ENCODE measurements around the gene ELMOD3.

The ELMOD3 gene

GRCh38 chr2:85393836-85394235 lies 39.3 kb downstream of the ELMOD3 start:
- no peak overlapping the region for H3K4me3 ChIP-seq (ENCODE audit: low read depth, low read length)
- no peak for DNase-seq (ENCODE audit: low read depth)
- no peak for TF ChIP-seq CTCF (IDR thresholded peaks at IDR 0.05; ENCODE audit: insufficient read depth, low read depth, low read length, missing control alignments)

GRCh38 chr2:85394261-85394681 lies 39.7 kb downstream of the ELMOD3 start:
- no peak overlapping the region for H3K4me3 ChIP-seq (ENCODE audit: low read depth, low read length)
- no peak for DNase-seq (ENCODE audit: low read depth)
- no peak for TF ChIP-seq CTCF (IDR thresholded peaks at IDR 0.05; ENCODE audit: insufficient read depth, low read depth, low read length, missing control alignments)

- H3K4me3 ChIP-seq (ENCODE audit: low read depth, low read length): no peak overlapping the region
- DNase-seq (ENCODE audit: low read depth): no peak
- no peak for TF ChIP-seq CTCF (IDR thresholded peaks at IDR 0.05; ENCODE audit: insufficient read depth, low read depth, low read length, missing control alignments)
Measured at GRCh38 chr2:85394976-85395375, 40.4 kb downstream of the ELMOD3 start.

GRCh38 chr2:85395912-85396475 lies 41.4 kb downstream of the ELMOD3 start:
- no peak for DNase-seq (ENCODE audit: low read depth)

GRCh38 chr2:85396531-85397470 lies 42.2 kb downstream of the ELMOD3 start:
- H3K4me3 ChIP-seq (ENCODE audit: low read depth, low read length): no peak overlapping the region
- TF ChIP-seq CTCF (IDR thresholded peaks at IDR 0.05; ENCODE audit: insufficient read depth, low read depth, low read length, missing control alignments): no peak

More at GRCh38 chr2:85395912-85396475, 41.4 kb downstream of the ELMOD3 start:
- no peak for TF ChIP-seq CTCF (IDR thresholded peaks at IDR 0.05; ENCODE audit: insufficient read depth, low read depth, low read length, missing control alignments)
- no peak overlapping the region for H3K4me3 ChIP-seq (ENCODE audit: low read depth, low read length)

GRCh38 chr2:85397925-85398331 lies 43.4 kb downstream of the ELMOD3 start:
- DNase-seq (ENCODE audit: low read depth): no peak
- TF ChIP-seq CTCF (IDR thresholded peaks at IDR 0.05; ENCODE audit: insufficient read depth, low read depth, low read length, missing control alignments): no peak
- no peak overlapping the region for H3K4me3 ChIP-seq (ENCODE audit: low read depth, low read length)

More at GRCh38 chr2:85396531-85397470, 42.2 kb downstream of the ELMOD3 start:
- peak; percentile 29 for DNase-seq (ENCODE audit: low read depth)

All from GM12865 (cell line).